NOMO-1 treated with DMSO at 0.1 percent for 48 hours (cell line): ENCODE measurements around the gene CA10.

Experiments
- DNase-seq: peaks from one replicate; lab custom pipeline; 2025; ENCODE audit not compliant: unreplicated experiment; lab: John Stamatoyannopoulos, UW

Gene CA10

GRCh38 chr17:52049051-52049450 lies 109.5 kb downstream of the CA10 start:
- DNase-seq, result no peak

GRCh38 chr17:52048137-52048898 lies 110.2 kb downstream of the CA10 start:
- DNase-seq, result no peak

GRCh38 chr17:52047086-52047485 lies 111.4 kb downstream of the CA10 start:
- no peak for DNase-seq

GRCh38 chr17:52041123-52041617 lies 117.3 kb downstream of the CA10 start:
- no peak for DNase-seq

GRCh38 chr17:52036416-52036815 lies 122.1 kb downstream of the CA10 start:
- DNase-seq, result no peak

- no peak for DNase-seq
Observed at GRCh38 chr17:52035336-52035915, 123.1 kb downstream of the CA10 start.

GRCh38 chr17:52032454-52032853 lies 126.1 kb downstream of the CA10 start:
- DNase-seq, result no peak

- DNase-seq, result no peak
Observed at GRCh38 chr17:52030052-52030451, 128.5 kb downstream of the CA10 start.

- DNase-seq, result no peak
Observed at GRCh38 chr17:52027620-52028295, 130.8 kb downstream of the CA10 start.

GRCh38 chr17:52027081-52027480 lies 131.4 kb downstream of the CA10 start:
- DNase-seq, result no peak

- no peak for DNase-seq
Observed at GRCh38 chr17:52026075-52026474, 132.4 kb downstream of the CA10 start.

GRCh38 chr17:52025236-52025635 lies 133.3 kb downstream of the CA10 start:
- no peak for DNase-seq

GRCh38 chr17:52024300-52024870 lies 134.1 kb downstream of the CA10 start:
- no peak for DNase-seq

GRCh38 chr17:52011064-52011463 lies 147.4 kb downstream of the CA10 start:
- DNase-seq, result no peak

GRCh38 chr17:51999654-52000053 lies 158.9 kb downstream of the CA10 start:
- no peak for DNase-seq

- DNase-seq, result no peak
Observed at GRCh38 chr17:51997723-51998122, 160.8 kb downstream of the CA10 start.

- no peak for DNase-seq
Observed at GRCh38 chr17:51995797-51996403, 162.6 kb downstream of the CA10 start.

- no peak for DNase-seq
Observed at GRCh38 chr17:51992864-51993416, 165.6 kb downstream of the CA10 start.

- no peak for DNase-seq
Observed at GRCh38 chr17:51971121-51971520, 187.4 kb downstream of the CA10 start.

GRCh38 chr17:51961689-51962088 lies 196.8 kb downstream of the CA10 start:
- DNase-seq, result no peak

- DNase-seq, result no peak
Observed at GRCh38 chr17:51957786-51958185, 200.7 kb downstream of the CA10 start.
